GM18502 (cell line): Measurements from ENCODE around the gene OR8H2.
"Not testable (repeated sequence)": the region's sequence is repeated elsewhere in the genome, so short reads cannot be mapped to it uniquely, and the experiment has no call there.

Source experiments
- ATAC-seq: cut with Tn5 transposase; IDR thresholded peaks from one replicate; pipeline ENCODE4 v1.9.1; 2021; ENCODE audit warnings: mild to moderate bottlenecking; ENCODE audit not compliant: unreplicated experiment, poor library complexity

The OR8H2 gene

GRCh38 chr11:56103210-56103737 is at the start of gene OR8H2:
TSS of gene OR8H2 (plus strand) at chr11:56103687. CDS start at chr11:56105043, 1,356 bp downstream.
- ATAC-seq: no peak

- not testable (repeated sequence) for ATAC-seq
Observed at GRCh38 chr11:56056366-56056765, 47.1 kb upstream of the OR8H2 start.

GRCh38 chr11:56057661-56058237 is 45.7 kb upstream of the OR8H2 start:
- ATAC-seq: not testable (repeated sequence)

- not testable (repeated sequence) for ATAC-seq
Observed at GRCh38 chr11:56058260-56058780, 45.2 kb upstream of the OR8H2 start.

GRCh38 chr11:56066980-56067379 is 36.5 kb upstream of the OR8H2 start:
- ATAC-seq: no peak

- ATAC-seq: no peak
Observed at GRCh38 chr11:56089697-56090096, 13.8 kb upstream of the OR8H2 start.

GRCh38 chr11:56093008-56093407 is 10.5 kb upstream of the OR8H2 start, which contains the start of gene OR8I2:
TSS of gene OR8I2 (plus strand) at chr11:56093308. CDS start at chr11:56093308, 0 bp downstream.
- ATAC-seq: no peak

- no peak for ATAC-seq
Observed at GRCh38 chr11:56122073-56122472, 18.6 kb downstream of the OR8H2 start, which contains the start of gene OR8H3. TSS of gene OR8H3 (plus strand) at chr11:56122373. CDS start at chr11:56122373, 0 bp downstream.

- ATAC-seq: no peak
Observed at GRCh38 chr11:56140151-56140661, 36.7 kb downstream of the OR8H2 start, which contains the start of gene OR8J3. TSS of gene OR8J3 (minus strand) at chr11:56140201. CDS start at chr11:56137718, 2,483 bp downstream.

GRCh38 chr11:56143681-56144080 is 40.2 kb downstream of the OR8H2 start:
- not testable (repeated sequence) for ATAC-seq

GRCh38 chr11:56151376-56151775 is 47.9 kb downstream of the OR8H2 start:
- no peak for ATAC-seq

GRCh38 chr11:56152333-56152732 is 48.8 kb downstream of the OR8H2 start:
- no peak for ATAC-seq
